ENCODE measurements around the gene MEMO1. TPM values are rescaled to one million over a fixed set of nuclear protein-coding genes. Genes with fewer than 3 reads are reported as not detected.

Gene MEMO1
- total RNA-seq, 1 experiment from 2014 or later: 44.4 TPM

- ATAC-seq: peak; percentile 91
- TF ChIP-seq HMGXB4 (CRISPR knock-in tag; IDR thresholded peaks at IDR 0.05) (0 out of 2 replicates have a peak, but pooled peaks have one; percentile 24), FOXP1 (CRISPR knock-in tag; IDR thresholded peaks at IDR 0.05; ENCODE audit: borderline replicate concordance) (peak; percentile 49; the same call in 1 of the 2 replicates), ZBTB21 (CRISPR knock-in tag; IDR thresholded peaks at IDR 0.05; ENCODE audit: borderline replicate concordance) (peak; percentile 80; the same call in 1 of the 2 replicates), TEAD4 (CRISPR knock-in tag; IDR thresholded peaks at IDR 0.05) (0 out of 2 replicates have a peak, but pooled peaks have one; percentile 46), MYBL2 (CRISPR knock-in tag; IDR thresholded peaks at IDR 0.05) (peak; percentile 58; the same call in 1 of the 2 replicates), ZNF138 (CRISPR knock-in tag; conservative IDR thresholded peaks at IDR 0.05) (0 out of 2 replicates have a peak, but pooled peaks have one; percentile 61), CREM (CRISPR knock-in tag; IDR thresholded peaks at IDR 0.05) (peak; percentile 69; the same call in 1 of the 2 replicates), GABPB1 (CRISPR knock-in tag; IDR thresholded peaks at IDR 0.05) (peak; percentile 53), CBFB (CRISPR knock-in tag; IDR thresholded peaks at IDR 0.05; ENCODE audit: low read depth) (peak; percentile 81; the same call in 1 of the 2 replicates), ZNF416 (CRISPR knock-in tag; IDR thresholded peaks at IDR 0.05) (0 out of 2 replicates have a peak, but pooled peaks have one; percentile 43), SP1 (CRISPR knock-in tag; conservative IDR thresholded peaks at IDR 0.05) (peak; percentile 26; the same call in 1 of the 2 replicates), JUN (CRISPR knock-in tag; IDR thresholded peaks at IDR 0.05) (peak; percentile 65; the same call in 1 of the 2 replicates), HMGA2 (CRISPR knock-in tag; IDR thresholded peaks at IDR 0.05) (no peak), TEAD1 (CRISPR knock-in tag; IDR thresholded peaks at IDR 0.05) (peak; percentile 86), E2F1 (CRISPR knock-in tag; IDR thresholded peaks at IDR 0.05) (no peak), FOXK1 (CRISPR knock-in tag; IDR thresholded peaks at IDR 0.05) (peak; percentile 36), RELA (CRISPR knock-in tag; IDR thresholded peaks at IDR 0.05; ENCODE audit: borderline replicate concordance) (no peak), ZMAT4 (CRISPR knock-in tag; IDR thresholded peaks at IDR 0.05) (no peak)
- TF ChIP-seq, protein P1, sequence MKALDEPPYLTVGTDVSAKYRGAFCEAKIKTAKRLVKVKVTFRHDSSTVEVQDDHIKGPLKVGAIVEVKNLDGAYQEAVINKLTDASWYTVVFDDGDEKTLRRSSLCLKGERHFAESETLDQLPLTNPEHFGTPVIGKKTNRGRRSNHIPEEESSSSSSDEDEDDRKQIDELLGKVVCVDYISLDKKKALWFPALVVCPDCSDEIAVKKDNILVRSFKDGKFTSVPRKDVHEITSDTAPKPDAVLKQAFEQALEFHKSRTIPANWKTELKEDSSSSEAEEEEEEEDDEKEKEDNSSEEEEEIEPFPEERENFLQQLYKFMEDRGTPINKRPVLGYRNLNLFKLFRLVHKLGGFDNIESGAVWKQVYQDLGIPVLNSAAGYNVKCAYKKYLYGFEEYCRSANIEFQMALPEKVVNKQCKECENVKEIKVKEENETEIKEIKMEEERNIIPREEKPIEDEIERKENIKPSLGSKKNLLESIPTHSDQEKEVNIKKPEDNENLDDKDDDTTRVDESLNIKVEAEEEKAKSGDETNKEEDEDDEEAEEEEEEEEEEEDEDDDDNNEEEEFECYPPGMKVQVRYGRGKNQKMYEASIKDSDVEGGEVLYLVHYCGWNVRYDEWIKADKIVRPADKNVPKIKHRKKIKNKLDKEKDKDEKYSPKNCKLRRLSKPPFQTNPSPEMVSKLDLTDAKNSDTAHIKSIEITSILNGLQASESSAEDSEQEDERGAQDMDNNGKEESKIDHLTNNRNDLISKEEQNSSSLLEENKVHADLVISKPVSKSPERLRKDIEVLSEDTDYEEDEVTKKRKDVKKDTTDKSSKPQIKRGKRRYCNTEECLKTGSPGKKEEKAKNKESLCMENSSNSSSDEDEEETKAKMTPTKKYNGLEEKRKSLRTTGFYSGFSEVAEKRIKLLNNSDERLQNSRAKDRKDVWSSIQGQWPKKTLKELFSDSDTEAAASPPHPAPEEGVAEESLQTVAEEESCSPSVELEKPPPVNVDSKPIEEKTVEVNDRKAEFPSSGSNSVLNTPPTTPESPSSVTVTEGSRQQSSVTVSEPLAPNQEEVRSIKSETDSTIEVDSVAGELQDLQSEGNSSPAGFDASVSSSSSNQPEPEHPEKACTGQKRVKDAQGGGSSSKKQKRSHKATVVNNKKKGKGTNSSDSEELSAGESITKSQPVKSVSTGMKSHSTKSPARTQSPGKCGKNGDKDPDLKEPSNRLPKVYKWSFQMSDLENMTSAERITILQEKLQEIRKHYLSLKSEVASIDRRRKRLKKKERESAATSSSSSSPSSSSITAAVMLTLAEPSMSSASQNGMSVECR (CRISPR knock-in tag; IDR thresholded peaks at IDR 0.05; ENCODE audit: borderline replicate concordance): peak; percentile 60; the same call in 1 of the 2 replicates
- TF ChIP-seq, protein P2, sequence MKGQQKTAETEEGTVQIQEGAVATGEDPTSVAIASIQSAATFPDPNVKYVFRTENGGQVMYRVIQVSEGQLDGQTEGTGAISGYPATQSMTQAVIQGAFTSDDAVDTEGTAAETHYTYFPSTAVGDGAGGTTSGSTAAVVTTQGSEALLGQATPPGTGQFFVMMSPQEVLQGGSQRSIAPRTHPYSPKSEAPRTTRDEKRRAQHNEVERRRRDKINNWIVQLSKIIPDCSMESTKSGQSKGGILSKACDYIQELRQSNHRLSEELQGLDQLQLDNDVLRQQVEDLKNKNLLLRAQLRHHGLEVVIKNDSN (CRISPR knock-in tag; IDR thresholded peaks at IDR 0.05): 0 out of 2 replicates have a peak, but pooled peaks have one; percentile 43
- TF ChIP-seq, protein P3, sequence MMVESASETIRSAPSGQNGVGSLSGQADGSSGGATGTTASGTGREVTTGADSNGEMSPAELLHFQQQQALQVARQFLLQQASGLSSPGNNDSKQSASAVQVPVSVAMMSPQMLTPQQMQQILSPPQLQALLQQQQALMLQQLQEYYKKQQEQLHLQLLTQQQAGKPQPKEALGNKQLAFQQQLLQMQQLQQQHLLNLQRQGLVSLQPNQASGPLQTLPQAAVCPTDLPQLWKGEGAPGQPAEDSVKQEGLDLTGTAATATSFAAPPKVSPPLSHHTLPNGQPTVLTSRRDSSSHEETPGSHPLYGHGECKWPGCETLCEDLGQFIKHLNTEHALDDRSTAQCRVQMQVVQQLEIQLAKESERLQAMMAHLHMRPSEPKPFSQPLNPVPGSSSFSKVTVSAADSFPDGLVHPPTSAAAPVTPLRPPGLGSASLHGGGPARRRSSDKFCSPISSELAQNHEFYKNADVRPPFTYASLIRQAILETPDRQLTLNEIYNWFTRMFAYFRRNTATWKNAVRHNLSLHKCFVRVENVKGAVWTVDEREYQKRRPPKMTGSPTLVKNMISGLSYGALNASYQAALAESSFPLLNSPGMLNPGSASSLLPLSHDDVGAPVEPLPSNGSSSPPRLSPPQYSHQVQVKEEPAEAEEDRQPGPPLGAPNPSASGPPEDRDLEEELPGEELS (CRISPR knock-in tag; IDR thresholded peaks at IDR 0.05): 0 out of 2 replicates have a peak, but pooled peaks have one; percentile 24
- TF ChIP-seq, protein P4, sequence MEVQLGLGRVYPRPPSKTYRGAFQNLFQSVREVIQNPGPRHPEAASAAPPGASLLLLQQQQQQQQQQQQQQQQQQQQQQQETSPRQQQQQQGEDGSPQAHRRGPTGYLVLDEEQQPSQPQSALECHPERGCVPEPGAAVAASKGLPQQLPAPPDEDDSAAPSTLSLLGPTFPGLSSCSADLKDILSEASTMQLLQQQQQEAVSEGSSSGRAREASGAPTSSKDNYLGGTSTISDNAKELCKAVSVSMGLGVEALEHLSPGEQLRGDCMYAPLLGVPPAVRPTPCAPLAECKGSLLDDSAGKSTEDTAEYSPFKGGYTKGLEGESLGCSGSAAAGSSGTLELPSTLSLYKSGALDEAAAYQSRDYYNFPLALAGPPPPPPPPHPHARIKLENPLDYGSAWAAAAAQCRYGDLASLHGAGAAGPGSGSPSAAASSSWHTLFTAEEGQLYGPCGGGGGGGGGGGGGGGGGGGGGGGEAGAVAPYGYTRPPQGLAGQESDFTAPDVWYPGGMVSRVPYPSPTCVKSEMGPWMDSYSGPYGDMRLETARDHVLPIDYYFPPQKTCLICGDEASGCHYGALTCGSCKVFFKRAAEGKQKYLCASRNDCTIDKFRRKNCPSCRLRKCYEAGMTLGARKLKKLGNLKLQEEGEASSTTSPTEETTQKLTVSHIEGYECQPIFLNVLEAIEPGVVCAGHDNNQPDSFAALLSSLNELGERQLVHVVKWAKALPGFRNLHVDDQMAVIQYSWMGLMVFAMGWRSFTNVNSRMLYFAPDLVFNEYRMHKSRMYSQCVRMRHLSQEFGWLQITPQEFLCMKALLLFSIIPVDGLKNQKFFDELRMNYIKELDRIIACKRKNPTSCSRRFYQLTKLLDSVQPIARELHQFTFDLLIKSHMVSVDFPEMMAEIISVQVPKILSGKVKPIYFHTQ (CRISPR knock-in tag; IDR thresholded peaks at IDR 0.05): no peak
Observed at GRCh38 chr2:32039447-32040219, 28.8 kb upstream of the MEMO1 start, which contains the start of gene DPY30. TSS of gene DPY30 (minus strand) at chr2:32039805. CDS start at chr2:32039456, 349 bp downstream.

More at GRCh38 chr2:32039447-32040219, 28.8 kb upstream of the MEMO1 start, which contains the start of gene DPY30:
- H3K27me3 Mint-ChIP-seq (ENCODE audit: low read depth): no peaks in the 10 kb centered on the region; the same call in 1 of the 2 replicates
- peak within 1 kb of the TSS; percentile 96 for H3K4me3 Mint-ChIP-seq
- peaks cover 8% of the 10 kb centered on the region for H3K36me3 Mint-ChIP-seq
- POLR2A ChIA-PET: interaction anchor here (0.5 to 3.8 kb wide), 18 partner anchors 9 to 317 kb away, joined by 3 to 56 read pairs (median 4); partner anchors contain the start of genes BIRC6, MEMO1, SLC30A6 and SPAST
- CTCF ChIA-PET: interaction anchor here (0.6 to 4.7 kb wide), 4 partner anchors 10 to 153 kb away, joined by 3 to 25 read pairs (median 4); partner anchors contain the start of gene SPAST
- no peaks in the 10 kb centered on the region for H3K9me3 Mint-ChIP-seq
- peaks cover 11% of the 10 kb centered on the region for H3K4me1 Mint-ChIP-seq
- H3K27ac Mint-ChIP-seq: peak within 1 kb of the TSS; percentile 99
- peak; percentile 93 for DNase-seq (ENCODE audit: low spot score)

Data from WTC11 (cell line).